Pancreas (tissue), 10 donors: ENCODE data around the gene BAHD1. TPM values are rescaled to one million over a fixed set of nuclear protein-coding genes. Genes with fewer than 3 reads are reported as not detected.

Source experiments
- ATAC-seq, 4 donors: fragments of 200-7000 bp; cut with Tn5 transposase; one replicate each; pipeline versions ENCODE4 v1.8.0 to v1.9.1; 2020; ENCODE audit warnings: mild to moderate bottlenecking in 4 of 4, moderate library complexity in 4 of 4
- DNase-seq, 6 donors: peaks; one replicate each; pipeline ENCODE4 v3.0.0-alpha.2; 2020
- FAIRE-seq: peaks from 2 replicates; lab custom pipeline; 2012; peaks lifted over from hg19 to GRCh38; lab: Jason Lieb, UNC
- H3K27ac ChIP-seq, 4 donors: fragments of 200-600 bp; sonication (generic); 1 replicate in 3 of 4; 2 replicates in 1 of 4; pipeline versions ENCODE4 v1.5.0 to v1.8.0; 2020
- H3K27me3 ChIP-seq, 4 donors: fragments of 200-600 bp; one replicate each; pipeline ENCODE4 v1.8.0; 2021
- H3K36me3 ChIP-seq, 3 donors: fragments of 200-600 bp; sonication (generic) in 1 of 3; one replicate each; pipeline versions ENCODE4 v1.5.0 to v1.8.0; 2020 to 2021
- H3K4me1 ChIP-seq, 3 donors: fragments of 200-600 bp; one replicate each; pipeline ENCODE4 v1.8.0; 2021
- H3K4me3 ChIP-seq, 4 donors: fragments of 200-600 bp; sonication (generic) in 2 of 4; one replicate each; pipeline versions ENCODE4 v1.5.0 to v1.8.0; 2020 to 2021
- H3K9me3 ChIP-seq, 4 donors: fragments of 200-600 bp; one replicate each; pipeline ENCODE4 v1.8.0; 2021
- WGBS, 2 donors: extraction: QIAGEN DNeasy Blood & Tissue Kit; methylation state at CpG; one replicate each; pipeline ENCODE4 v1.1.7; 2013; 5-methylcytosine and 5-hydroxymethylcytosine counted together
- intact Hi-C, 3 donors: fragments of 100-400 bp; cut with DNase I; formaldehyde crosslinking; loops; one replicate each; pipeline versions ENCODE4 v1.11.1 to v1.14.2; 2022
- polyA plus RNA-seq, 2 donors: library from polyadenylated mRNA; stranded (reverse); fragments of 200-250 nt; gene quantifications; one replicate each; pipeline ENCODE4 v1.2.3, GENCODE V29; 2013
- total RNA-seq, 6 donors: library from RNA; stranded (reverse); fragmentation: NEBNext Ultra II Directional in 4 of 6; extraction: Animal tissue kit (Norgen Biotek cat#: 25700) in 4 of 6; gene quantifications; one replicate each; pipeline versions ENCODE4 v1.2.1 to v1.2.4, GENCODE V29; 2021 to 2023
- TF ChIP-seq, protein P1 (sequence below), 4 donors: fragments of 200-600 bp; sonication (generic) in 3 of 4; IDR thresholded peaks; one replicate each; pipeline versions ENCODE4 v1.5.0 to v1.8.0; 2021; ENCODE audit warnings: antibody characterized with exemption in 4 of 4
- donor health status: healthy with polysubstance abuse.
- donor health status: DM: no; HTN: no; CAD: no; lungs with moderate emphysema.
- donor health status: DM: no; HTN: no; CAD: no.
- donor health status: control.
- donor health status: control.
- donor health status: Bipolar disorder and iron deficiency.
- donor health status: DM: yes; HTN: yes; CAD: no.
- donor health status: DM: no; HTN: no; CAD: no.
- donor health status: DM: no; HTN: no; CAD: no.
- donor health status: DM: yes; HTN: yes; CAD: no.

BAHD1 gene
- total and polyA plus RNA-seq, 8 donors = 8.0 to 16.3 (median 10.7) TPM

DNA sequence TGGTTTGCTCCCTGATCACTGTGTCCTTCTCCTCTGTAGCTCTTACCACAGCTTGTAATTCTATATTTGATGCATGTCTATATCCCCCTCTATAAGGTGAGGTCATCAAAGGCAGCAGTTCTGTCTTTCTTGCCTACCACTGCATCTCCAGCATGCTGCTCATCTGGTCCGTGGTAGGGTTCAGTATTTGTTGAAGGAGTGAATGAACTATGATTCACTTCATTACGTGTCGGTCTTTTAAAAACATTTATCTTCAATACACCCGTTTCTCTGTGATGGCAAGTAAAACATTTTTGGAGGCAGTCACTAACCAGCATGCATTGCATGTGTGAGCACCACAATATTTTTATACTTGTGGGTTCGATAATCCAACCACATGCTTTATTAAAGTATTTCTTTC, 57.7 kb downstream of the BAHD1 start:
- intact Hi-C loops = no loop called here
- no peak for ATAC-seq
- TF ChIP-seq, protein P1, sequence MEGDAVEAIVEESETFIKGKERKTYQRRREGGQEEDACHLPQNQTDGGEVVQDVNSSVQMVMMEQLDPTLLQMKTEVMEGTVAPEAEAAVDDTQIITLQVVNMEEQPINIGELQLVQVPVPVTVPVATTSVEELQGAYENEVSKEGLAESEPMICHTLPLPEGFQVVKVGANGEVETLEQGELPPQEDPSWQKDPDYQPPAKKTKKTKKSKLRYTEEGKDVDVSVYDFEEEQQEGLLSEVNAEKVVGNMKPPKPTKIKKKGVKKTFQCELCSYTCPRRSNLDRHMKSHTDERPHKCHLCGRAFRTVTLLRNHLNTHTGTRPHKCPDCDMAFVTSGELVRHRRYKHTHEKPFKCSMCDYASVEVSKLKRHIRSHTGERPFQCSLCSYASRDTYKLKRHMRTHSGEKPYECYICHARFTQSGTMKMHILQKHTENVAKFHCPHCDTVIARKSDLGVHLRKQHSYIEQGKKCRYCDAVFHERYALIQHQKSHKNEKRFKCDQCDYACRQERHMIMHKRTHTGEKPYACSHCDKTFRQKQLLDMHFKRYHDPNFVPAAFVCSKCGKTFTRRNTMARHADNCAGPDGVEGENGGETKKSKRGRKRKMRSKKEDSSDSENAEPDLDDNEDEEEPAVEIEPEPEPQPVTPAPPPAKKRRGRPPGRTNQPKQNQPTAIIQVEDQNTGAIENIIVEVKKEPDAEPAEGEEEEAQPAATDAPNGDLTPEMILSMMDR (IDR thresholded peaks at IDR 0.05) = no peak
- FAIRE-seq = no peak
- no peak overlapping the region for H3K4me3 ChIP-seq
- no peaks in the 10 kb centered on the region for H3K36me3 ChIP-seq
- DNase-seq = no peak
- no peak overlapping the region for H3K27ac ChIP-seq
- WGBS, 2 donors = 70 to 75% methylated on average over 5 of the region's 5 CpGs
- no peaks in the 10 kb centered on the region for H3K9me3 ChIP-seq
- H3K4me1 ChIP-seq = no peaks in the 10 kb centered on the region
- no peaks in the 10 kb centered on the region for H3K27me3 ChIP-seq

DNA sequence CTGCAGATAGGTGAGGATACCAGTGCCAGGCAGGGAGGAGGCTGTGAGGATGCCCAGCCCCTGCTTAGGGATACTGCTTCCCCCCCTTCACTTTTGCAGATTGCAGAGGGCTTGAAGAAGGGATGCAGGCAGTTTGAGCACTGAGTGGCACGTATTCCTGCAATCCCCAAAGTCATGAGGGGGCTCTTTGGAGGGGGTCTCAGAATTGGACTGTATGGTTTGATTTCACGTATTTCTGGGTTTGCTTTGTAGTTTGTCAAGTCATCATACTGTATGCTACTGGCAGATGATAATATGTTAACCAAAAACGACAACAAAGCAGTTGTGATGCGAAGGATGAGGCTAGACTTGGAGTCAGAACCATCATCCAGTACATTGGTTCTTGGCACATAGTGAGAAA, 58.1 kb downstream of the BAHD1 start:
- no peak overlapping the region for H3K27ac ChIP-seq
- H3K36me3 ChIP-seq = no peaks in the 10 kb centered on the region
- FAIRE-seq (no peak), DNase-seq (no peak), ATAC-seq (no peak)
- 78 to 84% methylated on average over 4 of the region's 4 CpGs for WGBS, 2 donors
- H3K4me3 ChIP-seq = no peak overlapping the region
- H3K4me1 ChIP-seq = no peaks in the 10 kb centered on the region
- H3K27me3 ChIP-seq = no peaks in the 10 kb centered on the region
- intact Hi-C loops = no loop called here
- H3K9me3 ChIP-seq = no peaks in the 10 kb centered on the region
- TF ChIP-seq, protein P1 (IDR thresholded peaks at IDR 0.05) = no peak

DNA sequence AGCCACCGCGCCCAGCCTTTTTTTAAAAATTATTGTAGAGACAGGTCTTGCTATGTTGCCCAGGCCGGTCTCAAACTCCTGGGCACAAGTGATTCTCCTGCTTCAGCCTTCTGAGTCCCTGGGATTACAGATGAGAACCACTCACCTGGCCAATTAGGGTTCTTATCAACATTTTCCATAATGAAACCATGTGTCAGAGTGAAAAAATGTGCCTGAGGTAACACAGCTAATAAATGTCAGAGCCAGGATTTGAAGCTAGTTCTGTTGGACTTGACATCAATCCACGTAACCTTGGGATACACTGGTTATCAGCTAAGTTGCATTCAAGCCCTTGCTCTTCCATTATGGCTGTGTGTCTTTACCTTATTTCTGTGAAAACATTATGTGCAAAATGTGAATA, 59.2 kb downstream of the BAHD1 start:
- 68 to 72% methylated on average over 4 of the region's 4 CpGs for WGBS, 2 donors
- no peak for FAIRE-seq
- no peaks in the 10 kb centered on the region for H3K9me3 ChIP-seq
- H3K27me3 ChIP-seq = no peaks in the 10 kb centered on the region
- H3K4me3 ChIP-seq = no peak overlapping the region
- intact Hi-C loops = no loop called here
- H3K36me3 ChIP-seq = no peaks in the 10 kb centered on the region
- no peaks in the 10 kb centered on the region for H3K4me1 ChIP-seq
- no peak for DNase-seq
- no peak for ATAC-seq
- H3K27ac ChIP-seq = no peak overlapping the region
- TF ChIP-seq, protein P1 (IDR thresholded peaks at IDR 0.05) = no peak

DNA sequence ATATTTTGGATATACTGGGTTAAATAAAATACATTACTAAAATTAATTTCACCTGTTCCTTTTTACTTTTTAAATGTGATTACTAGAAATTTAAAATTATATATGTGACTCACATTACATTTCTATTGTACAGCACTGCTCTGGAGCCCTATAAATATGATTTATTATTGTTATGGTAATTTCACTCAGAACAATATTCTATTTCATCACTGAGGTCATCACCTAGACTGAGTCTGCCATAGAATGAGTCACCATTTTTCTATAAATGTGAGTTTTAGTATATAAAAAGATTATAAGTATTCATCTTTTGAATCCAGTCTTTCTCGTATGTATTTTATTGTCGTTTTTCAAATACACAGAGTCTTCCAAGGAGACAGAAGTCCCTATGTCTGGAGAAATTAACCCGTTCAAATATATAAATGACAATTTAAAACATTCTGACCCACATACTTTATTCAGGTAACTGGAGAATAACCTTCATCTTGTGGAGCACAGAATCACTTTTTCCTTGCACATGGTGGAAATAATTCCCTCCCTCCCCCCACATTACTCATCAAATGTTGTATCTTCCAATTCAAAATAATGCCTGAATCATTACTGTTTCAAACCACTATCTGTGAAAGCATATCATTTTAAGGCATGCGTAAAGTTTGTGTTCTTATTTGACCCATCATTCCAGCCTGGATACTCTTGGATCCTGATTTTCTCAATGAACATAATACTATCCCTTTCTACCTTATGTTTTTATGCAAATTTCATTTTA, 60.0 kb downstream of the BAHD1 start:
- FAIRE-seq (no peak), DNase-seq (no peak), ATAC-seq (no peak)
- Histone ChIP-seq H3K27me3 (no peaks in the 10 kb centered on the region), H3K4me3 (no peak overlapping the region), H3K36me3 (no peaks in the 10 kb centered on the region), H3K27ac (no peak overlapping the region), H3K9me3 (no peaks in the 10 kb centered on the region), H3K4me1 (no peaks in the 10 kb centered on the region)
- TF ChIP-seq, protein P1 (IDR thresholded peaks at IDR 0.05) = no peak
- 81 to 83% methylated on average over 4 of the region's 4 CpGs for WGBS, 2 donors
- intact Hi-C loops = no loop called here

DNA sequence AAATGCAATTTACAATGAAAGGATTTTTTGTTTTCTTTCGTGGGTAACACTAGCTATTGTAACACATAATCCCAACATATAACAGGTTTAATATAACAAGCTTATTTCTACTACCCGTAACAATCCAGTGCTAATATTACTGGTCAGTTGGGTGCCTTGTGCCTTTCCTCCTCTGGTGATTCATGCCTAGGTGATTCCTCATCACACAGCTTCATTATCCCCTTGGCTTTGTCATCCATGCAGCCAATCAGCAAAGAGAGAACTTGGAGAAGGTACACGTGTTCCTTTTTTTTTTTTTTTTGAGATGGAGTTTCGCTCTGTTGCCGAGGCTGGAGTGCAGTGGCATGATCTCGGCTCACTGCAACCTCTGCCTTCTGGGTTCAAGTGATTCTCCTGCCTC, 60.7 kb downstream of the BAHD1 start:
- WGBS, 2 donors = 77 to 82% methylated on average over 6 of the region's 6 CpGs
- H3K36me3 ChIP-seq = no peaks in the 10 kb centered on the region
- DNase-seq (no peak), FAIRE-seq (no peak), ATAC-seq (no peak)
- H3K27ac ChIP-seq = no peak overlapping the region
- no peak overlapping the region for H3K4me3 ChIP-seq
- no peaks in the 10 kb centered on the region for H3K4me1 ChIP-seq
- TF ChIP-seq, protein P1 (IDR thresholded peaks at IDR 0.05) = no peak
- intact Hi-C loops = no loop called here
- H3K9me3 ChIP-seq = no peaks in the 10 kb centered on the region
- H3K27me3 ChIP-seq = no peaks in the 10 kb centered on the region
